Glomerular endothelial cell (primary cell): ENCODE data around the gene HOXA9. TPM values are rescaled to one million over a fixed set of nuclear protein-coding genes. Genes with fewer than 3 reads are reported as not detected.
A peak's percentile ranks its signal among the peaks of the same experiment; 100 is the strongest.

Experiments
- DNase-seq: peaks from one replicate; pipeline ENCODE4 v3.0.0-alpha.2; 2011; ENCODE audit warnings: low read depth, low spot score; ENCODE audit errors: extremely low read depth
- total RNA-seq: library from RNA; depleted of rRNA; stranded (reverse); fragments of >200 nt; gene quantifications from 2 replicates; pipeline ENCODE4 v1.2.3, GENCODE V29; 2015

Gene HOXA9
- total RNA-seq, 1 donor from 2014 or later = 36.1 TPM

DNA sequence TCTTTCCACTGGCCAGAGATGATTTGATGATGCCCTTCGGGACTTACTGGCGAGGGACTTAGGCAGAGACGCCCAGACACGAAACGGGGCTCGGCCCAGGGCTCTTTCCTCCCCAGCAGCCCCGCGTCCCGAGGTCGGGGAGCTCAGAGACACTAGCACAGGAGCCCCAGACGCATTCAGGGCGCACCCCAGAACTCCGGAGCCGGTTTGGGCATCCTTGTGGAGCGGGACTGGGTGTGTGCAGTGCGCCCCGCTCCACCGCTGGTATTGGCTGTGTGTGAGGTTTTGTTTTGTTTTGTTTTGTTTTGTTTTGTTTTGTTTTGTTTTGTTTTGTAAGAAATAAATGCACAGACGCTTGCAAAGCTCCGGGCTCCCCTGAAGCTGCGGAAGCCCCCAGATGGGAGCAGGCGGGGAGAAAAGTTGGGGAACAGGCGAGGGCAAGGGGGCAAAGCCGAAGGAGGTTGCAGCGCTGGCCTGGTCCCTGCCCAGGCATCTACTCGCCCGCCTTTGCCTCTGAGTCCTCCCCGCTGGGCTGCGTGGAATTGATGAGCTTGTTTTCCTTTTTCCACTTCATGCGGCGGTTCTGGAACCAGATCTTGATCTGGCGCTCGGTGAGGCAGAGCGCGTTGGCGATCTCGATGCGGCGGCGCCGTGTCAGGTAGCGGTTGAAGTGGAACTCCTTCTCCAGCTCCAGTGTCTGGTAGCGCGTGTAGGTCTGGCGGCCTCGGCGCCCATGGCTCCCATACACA lies 20.0 kb downstream of the HOXA9 start:
- no peak for DNase-seq

DNA sequence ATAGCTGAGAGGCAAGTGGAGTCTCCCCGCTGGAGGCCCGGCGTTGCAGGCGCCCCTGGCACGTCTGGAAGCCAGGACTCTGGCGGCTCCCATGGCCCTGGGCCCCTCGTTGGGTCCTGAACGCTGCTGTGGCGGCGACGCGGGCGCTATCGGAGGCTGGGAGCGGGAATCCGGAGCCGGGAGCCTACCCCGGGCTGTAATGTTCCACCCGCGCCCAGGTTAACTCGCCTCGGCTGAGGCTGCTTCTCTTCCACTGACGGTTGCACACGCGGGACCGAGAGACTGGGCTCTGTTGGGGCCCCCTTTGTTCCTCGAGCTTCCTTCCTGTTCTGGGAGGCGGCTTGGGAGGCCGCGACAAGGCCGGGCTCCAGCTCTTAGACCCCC lies 20.6 kb downstream of the HOXA9 start:
- no peak for DNase-seq

DNA sequence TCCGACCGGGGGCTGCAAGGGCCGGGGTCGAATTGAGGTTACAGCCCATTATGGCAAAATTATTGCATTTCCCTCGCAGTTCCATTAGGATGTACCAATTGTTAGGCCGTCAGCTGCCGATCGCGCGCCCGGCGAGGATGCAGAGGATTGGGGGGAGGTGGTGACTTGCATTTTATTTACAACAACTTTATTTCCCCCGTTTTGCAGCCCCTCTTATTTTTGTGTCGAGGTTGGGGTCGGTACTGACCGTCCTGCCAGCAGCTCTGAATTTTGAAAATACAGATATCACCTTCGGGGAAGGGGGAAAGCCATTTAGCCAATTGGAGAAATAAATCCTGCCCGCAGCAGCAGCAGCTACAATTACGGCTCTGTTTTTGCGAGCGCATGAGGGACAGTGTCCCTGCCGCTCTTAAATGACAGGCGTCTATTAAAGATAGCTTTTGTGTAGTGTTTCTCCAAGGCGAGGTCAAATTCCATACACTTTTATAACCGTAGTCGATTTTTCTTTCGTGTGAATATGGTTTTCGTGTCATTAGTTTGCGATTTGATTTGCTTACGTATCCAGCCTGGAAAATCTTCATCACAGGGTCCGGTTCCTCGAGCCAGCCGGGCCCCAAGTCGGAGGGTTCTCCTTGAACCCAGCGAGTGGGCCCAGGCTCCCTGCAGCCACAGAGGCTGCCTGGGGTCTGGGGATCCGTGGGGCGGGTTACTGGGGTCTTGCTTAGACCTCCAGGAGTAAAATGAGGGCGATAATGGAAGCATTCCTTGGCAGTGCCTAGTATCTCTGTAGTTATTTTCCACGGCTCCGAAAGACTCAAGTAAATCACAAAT lies 21.2 kb downstream of the HOXA9 start:
- no peak for DNase-seq

DNA sequence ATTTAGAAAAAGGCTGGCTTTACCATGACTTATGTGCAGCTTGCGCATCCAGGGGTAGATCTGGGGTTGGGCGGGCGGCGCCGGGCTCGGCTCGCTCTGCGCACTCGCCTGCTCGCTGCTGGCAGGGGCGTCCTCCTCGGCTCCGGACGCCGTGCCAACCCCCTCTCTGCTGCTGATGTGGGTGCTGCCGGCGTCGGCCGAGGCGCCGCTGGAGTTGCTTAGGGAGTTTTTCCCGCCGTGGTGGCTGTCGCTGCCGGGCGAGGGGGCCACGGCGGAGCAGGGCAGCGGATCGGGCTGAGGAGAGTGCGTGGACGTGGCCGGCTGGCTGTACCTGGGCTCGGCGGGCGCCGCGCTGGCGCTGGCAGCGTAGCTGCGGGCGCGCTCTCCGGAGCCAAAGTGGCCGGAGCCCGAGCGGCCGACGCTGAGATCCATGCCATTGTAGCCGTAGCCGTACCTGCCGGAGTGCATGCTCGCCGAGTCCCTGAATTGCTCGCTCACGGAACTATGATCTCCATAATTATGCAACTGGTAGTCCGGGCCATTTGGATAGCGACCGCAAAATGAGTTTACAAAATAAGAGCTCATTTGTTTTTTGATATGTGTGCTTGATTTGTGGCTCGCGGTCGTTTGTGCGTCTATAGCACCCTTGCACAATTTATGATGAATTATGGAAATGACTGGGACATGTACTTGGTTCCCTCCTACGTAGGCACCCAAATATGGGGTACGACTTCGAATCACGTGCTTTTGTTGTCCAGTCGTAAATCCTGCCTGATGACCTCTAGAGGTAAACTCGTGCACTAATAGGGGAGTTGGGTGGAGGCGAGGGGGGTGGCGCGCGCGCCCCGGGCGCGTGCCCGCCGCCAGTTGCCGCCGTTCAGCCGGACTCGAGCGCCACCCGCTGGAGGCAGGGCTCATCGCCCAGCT lies 22.1 kb downstream of the HOXA9 start, which contains the start of gene HOXA5:
Gene HOXA5 (minus strand): TSS at position 659 of the 927 bp plus-strand sequence. CDS start 74 bp downstream, at position 585.
- peak; percentile 87 for DNase-seq

DNA sequence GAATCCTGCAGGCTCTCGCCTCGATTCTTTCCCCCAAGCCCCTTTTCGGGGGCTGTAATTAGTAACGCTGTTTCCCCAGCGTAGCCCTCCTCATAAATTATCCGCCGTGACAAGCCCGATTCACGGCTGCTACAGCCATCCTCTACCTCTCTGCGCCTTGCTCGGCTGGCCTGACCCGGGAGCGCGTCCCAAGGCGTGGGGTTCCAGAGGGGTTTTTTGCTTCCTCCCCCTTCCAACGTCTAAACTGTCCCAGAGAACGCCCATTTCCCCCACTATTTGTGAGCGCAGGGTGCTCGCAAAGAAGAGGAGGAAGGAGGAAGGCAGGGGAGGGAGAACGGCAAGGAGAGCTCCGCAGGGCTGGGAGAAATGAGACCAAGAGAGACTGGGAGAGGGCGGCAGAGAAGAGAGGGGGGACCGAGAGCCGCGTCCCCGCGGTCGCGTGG lies 22.7 kb downstream of the HOXA9 start:
- no peak for DNase-seq

DNA sequence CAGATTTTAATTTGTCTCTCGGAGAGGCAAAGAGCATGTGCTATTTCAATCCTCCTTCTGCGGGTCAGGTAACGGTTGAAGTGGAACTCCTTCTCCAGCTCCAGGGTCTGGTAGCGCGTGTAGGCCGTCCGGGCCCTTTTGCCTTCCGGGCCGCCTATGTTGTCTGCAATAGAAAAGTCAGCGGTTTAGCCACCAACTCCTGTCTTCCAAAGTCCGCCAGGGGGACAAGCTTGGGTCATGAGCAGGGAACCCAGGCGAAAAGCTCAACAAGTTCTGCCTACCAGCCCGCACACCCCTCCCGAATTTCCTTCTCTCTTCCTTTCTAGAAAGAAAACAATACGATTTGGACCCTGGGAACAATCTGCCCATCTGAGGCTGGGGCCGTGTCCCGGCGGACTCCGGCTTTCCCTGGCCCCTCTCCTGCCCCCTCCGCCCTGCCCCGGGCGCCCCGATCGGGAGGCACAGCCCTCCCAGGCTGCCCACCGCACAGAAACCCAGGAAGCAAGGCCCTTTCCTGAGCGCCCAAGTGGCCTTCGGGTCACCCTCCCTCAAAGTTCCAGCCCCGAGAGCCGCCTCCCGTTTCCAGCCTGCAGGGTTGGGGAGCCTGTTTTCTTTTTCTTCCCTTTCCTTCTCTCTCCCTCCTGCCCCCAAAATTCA lies 23.3 kb downstream of the HOXA9 start:
- no peak for DNase-seq

DNA sequence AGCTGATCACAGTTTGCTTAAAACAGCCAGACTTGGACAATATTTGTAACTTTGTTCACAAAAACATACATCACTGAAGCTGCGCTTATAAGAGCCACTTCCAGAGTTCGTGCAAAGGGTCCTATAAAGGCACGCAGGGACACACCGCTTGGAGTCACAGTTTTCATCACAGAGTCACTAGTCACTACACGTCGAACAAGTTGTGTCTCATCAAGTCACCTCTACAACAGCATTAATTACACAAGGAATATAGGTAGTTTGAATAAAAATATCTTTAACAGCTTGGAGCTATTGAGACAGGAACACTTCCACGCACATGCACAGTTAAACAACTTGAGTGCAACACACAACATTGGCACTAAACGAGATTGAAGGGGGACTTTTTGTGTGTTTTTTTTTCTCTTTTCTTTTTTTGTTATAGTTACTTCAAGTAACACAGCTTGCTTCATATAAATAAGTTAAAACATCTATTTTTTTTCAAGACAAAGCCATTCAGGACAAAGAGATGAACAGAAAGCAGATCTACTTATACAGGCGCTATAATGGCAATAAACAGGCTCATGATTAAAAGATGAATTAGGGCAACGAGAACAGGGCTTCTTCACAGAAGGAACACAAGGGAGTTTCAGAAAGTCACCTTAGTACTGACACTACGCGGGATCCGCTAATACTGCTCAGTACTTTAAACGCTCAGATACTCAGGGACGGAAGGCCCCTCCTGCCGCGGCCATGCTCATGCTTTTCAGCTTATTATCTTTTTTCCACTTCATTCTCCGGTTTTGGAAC lies 24.0 kb downstream of the HOXA9 start:
- DNase-seq = no peak

DNA sequence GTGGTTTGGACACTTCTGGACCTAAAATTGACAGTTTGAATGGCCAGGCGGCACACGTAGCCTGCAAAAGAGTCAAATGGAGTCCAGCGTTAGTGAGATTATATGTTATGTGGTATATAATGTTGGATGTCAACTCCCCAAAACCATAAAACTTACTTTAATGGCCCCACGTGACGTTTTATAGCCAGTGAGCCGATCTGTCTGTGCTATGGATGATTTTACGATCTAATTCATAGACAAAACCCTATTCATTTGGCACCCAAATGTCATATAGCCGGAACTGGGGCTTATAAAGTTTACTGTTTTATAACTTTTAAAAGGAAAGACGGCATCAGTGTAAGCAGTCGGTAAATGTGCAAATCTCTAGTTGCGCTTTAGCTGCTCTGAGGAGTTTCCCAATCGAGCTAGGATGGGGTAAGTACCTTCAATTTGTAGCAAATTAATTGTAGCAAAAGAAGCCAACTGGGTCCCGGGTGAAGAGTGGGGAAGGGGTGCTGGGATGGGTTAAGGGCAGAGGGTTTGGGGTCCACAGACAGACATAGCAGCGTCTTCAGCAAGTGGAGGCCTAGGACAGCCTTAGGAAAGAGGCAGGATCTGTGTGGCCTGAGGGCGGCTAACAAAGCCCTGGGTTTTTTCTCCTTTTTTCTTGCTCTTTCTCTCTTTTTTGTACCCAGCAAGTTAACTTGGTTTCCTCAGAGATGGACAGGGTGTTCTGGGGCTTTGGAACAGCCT lies 25.0 kb downstream of the HOXA9 start:
- DNase-seq = no peak

DNA sequence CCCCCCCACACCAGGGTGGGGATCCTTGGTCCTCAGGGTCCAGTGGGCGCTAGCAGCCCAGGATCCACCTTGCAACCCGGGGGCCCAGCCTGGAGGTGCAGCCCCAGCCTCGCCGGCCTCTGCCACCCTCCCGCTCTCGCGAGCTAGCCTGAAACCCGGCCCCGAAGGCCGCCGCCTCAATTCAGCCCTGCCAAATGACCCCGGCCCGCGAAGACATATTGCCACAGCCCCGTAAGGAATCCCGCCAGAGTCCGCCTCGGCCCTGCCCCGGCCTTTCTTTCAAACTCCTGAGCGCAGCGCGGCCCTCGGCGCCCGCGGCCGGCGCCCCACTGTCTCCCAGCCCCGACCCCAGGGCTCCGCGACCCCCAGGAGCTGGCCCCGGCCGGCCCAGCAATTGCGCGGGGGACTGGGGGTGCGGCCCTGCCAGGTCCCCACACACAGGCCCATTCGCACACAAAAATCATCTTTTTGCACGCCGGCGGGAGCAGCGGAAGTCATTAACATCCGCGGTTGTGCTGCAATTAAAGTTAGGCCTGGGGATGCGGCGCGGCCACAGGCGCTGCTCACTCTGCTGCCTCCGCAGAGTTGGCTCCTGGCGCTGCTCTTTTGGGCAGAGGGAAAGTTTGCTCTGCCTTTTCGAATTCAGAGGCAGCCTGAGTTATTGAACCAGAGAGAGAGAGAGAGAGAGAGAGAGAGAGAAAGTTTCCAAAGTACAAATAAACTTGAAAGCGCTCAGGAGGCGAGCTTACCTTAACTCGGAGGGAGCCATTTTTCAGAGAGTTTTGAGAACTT lies 25.8 kb downstream of the HOXA9 start:
- DNase-seq = no peak

DNA sequence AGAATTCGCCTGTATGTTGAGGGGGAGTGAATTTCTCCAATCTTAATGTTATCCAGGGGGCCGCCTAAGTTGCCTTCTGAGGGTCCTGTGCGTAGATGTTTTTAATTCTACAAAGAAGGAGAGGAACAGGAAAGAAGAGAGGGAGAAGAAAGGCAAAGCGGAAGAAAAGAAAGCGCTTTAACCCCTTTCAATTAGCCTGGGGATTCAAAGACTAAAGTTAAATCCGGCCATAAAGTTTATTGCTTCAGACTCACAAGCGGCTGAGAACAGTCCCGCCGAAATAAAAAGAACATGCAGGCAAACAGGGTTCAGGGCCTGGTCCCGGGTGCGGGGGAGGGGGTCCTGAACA lies 26.4 kb downstream of the HOXA9 start:
- no peak for DNase-seq

DNA sequence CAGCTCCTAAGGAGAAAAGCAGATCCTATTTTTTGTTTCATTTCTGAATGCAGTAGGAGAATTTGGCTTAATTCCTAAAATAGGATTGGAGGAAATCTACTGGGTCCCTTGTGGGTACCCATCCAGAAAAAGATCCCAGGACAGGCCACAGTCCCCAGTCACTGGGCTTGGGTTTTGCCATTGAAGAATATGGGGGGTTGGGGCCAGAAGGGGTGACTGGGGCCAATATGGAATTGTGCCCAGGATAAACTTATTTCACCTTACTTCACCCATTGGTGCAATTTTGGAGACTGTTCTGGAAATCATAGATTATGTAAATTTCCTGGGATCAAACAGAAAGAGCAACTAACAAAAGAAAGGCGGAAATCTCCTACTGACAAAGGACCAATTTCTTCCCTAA lies 26.9 kb downstream of the HOXA9 start:
- no peak for DNase-seq

DNA sequence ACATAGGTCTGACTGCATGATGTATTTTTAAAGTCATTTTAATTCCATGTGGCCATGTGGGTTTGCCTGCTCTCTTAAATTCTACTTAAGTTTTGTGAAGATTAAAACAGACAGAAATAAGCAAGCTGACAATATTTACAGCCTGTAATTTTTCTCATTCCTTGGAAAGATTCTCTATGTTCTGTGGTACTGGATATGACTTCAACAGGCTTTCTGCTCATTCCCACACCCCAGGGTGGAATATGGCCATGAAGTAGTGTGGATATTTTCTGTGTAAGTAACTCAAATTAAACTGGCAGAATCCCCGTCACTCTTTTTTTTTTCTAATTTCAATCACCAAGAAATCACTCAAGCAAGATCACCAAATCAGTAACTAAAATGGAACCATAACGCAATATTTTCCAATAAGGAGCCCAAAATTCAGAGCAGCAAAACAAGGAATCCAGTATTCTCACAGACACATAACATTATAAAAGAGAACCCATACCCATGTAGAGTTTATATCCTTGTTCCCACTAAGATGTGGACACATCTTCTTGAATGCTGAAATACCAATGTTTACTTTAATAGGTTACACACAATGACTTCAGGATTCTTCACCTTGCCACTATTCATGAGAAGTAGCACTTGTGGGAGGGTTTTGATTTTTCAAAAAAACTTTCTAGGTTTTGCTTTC lies 27.6 kb downstream of the HOXA9 start:
- DNase-seq = no peak

DNA sequence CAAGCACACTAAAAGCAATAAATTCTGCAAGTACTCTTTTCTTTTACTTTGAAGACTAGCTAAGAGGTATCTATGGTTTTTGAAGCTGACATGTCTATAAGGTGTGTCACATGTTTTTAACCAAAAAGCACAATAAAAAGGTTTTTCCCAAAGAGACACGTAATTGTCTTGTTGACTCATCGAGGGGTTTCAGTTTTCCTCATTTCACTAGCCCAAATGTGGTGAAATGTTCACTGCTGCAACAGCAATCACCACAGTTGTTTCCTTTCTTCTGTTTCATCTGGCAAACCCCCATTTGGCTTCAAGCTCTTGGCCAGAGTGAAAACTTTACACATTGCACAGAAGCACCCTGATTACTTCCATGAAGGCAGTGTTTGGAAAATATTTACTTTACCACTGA lies 30.9 kb downstream of the HOXA9 start:
- no peak for DNase-seq

DNA sequence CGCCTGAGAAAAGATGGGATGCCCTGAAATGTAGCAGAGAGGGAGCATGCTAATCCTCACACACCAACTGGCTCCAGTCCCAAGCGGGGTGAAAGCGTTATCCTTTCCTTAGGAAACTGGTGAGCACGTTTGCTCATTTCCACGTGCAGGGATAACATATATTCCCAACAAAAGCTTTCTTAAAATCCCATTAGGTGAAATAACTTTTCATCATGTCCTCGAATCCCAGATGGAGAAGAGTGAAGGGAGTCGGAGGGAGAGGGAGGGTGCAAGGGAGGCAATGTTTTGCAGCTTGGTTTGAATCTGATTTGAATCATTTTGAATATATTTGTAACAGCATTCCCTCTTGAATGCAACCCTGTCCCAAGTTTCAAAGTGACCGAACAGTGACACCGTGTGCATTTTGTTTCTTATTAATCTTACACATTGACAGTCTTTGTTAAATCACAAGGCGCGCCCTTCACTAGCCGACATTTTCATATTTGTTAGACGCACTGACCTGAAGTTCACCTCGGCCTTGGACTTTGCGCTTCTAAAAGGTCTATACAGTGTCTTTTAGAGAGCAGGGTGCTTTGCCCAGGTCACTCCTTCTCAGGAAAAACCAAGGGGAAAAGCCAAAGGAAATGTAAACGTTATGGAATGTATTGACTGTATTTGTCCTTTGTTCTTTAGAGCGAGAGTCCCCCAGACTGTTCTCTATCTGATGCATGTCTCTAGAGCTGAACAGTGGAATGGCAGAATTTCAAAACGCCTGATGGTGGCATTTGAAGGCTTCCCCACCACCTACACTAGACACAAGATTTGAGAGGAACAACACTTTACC lies 31.7 kb downstream of the HOXA9 start:
- no peak for DNase-seq

DNA sequence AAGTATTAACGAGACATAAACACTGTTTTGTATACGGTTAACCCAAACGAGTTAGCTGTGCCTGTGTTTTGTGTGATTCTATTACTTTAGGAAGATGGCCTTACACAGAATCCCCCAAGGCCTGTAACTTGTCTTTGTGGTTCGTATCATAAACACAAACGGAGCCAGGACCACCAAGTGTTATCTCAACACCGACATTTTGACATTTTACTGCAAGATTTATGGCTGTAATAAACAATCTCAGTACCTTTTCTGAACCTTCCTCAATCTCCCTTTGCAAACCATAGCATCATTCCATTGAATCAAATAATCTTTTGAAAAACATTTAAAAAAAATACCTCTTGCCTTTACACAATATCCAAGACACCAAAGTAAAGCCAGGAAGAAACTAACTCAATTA lies 32.4 kb downstream of the HOXA9 start:
- no peak for DNase-seq

DNA sequence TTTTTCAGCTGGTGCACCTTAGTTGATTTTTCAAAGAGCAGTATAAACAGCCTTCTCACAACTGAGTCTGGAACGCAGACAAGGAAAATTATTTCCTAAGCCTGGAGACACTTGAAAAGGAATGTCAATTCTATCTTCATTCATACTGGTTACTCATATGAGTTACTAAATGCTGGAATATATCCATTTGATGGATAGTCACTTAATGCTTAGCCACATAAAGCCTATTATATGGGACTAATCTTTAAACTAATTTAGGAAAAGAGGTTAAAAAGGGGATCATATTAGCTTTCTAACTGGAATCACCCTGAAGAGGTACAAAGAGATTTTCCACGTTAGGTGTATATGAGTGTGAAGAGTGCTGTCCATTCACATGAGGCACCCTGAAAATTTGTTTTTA lies 33.1 kb downstream of the HOXA9 start:
- DNase-seq = no peak

DNA sequence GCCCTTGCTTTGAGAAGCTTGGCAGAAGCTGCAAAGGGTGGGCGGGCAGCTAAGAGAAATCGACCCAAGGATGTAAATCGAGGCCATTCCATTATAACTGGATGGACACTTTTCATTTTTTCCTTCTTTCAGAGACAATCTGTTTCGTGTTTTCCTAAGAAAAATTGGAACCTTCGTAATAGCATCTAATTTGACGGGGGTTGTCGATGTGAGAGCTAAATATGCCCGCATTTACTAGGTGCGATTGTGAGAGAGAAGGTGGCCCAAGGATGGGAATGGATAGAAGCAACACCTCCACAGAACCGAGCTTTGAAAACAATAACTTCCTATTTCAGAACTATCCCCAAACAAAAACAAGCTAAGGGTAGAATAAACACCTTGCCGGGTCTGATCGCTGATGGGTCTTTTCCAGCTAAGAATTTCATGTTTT lies 33.9 kb downstream of the HOXA9 start:
- DNase-seq = no peak
